Embryonic facial prominence (tissue), 1 donor: ENCODE data around the gene SERGEF.

Source experiments
- DNase-seq: peaks from one replicate; pipeline ENCODE4 v3.0.0-alpha.2; 2016; ENCODE audit errors: extremely low spot score

The SERGEF gene

DNA sequence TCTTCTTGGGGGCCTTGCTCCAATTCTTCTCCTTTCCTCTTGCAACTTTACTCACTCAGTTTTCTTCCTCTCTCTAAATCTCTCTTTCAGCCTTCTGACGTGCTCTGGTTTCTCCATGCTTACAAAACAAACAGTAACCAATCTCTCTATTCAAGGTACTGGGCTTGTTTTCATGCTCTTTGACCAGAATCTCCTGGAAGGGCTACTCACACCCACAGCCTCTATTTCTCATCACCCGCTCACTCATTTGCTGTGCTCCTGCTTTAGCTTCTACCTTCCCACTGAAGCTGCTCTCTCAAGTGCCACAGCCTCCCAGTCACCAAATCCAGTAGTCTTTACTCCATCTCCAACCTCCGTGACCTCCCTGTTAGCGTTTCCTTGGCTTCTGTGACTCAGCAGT, 60.4 kb downstream of the SERGEF start:
- DNase-seq, result no peak

DNA sequence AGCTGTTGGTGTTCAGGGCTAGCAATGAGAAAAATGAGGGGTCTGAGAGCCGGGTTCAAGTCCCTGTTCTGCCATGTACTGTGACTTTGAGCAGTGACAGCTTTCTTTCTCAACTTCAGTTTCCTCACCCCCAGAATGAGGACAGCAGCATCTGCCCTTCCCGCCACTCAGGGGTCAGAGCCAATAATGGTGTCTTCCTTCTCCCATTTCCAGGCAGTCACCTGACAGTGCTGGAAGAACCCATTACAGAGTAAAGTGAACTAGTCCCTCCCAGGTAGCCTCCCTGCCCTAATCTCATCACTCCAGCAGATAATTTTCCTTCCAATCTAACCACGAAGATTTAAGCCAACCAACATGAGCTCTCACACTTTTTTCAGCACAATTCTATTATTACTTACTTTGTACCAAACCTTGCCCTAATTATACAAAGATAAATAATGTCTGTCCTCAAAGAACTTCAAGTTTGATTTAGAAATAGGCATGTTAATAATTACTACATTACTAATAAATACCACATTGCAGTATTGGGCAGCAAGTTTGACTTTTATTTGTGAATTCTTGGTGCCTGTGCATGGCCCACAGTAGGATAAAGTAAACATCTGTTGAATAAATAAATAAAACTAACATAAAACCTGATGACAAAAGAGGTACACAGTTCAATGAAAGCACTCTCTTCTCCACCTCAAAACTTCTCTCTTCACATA, 61.0 kb downstream of the SERGEF start:
- no peak for DNase-seq

DNA sequence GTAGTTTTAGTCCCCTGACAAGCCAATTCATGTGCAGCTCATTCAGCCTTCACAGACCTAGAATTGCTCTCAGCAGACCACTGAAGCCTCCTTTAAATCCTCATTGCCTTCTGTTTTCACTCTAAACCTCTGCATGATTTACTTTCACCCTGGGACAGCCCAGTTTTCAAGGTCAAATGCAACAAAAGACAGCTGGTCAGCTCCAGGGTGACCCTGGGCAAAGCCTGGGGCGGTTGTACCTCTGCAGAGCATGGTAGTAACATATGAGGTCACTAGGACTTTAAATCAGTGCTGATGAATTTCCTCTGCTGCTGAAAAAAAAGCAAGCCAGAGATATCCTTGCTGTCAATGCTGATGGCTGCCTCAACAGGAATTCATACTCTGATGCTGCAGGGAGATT, 62.2 kb downstream of the SERGEF start:
- no peak for DNase-seq

GRCh38 chr11:17948296-17948695, 64.6 kb downstream of the SERGEF start:
- no peak for DNase-seq

GRCh38 chr11:17939542-17939941, 73.3 kb downstream of the SERGEF start:
- no peak for DNase-seq

DNA sequence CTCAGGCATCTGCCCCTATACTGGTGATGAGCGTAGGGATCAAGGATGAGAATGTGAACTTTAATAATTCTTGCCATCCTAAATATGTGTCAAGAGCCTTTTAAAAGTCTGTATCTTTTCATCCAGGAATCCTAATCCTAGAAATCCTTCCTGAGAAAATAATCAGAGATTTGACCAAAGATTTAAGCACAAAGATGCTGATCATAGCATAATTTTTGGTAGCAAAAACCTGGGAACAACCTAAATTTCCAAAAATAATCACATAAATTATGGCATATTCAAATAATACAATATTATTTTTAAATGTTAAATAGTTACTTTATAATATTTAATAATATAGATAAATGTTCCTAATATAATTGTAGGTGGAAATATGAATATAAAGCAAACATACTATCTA, 76.1 kb downstream of the SERGEF start:
- DNase-seq, result no peak

DNA sequence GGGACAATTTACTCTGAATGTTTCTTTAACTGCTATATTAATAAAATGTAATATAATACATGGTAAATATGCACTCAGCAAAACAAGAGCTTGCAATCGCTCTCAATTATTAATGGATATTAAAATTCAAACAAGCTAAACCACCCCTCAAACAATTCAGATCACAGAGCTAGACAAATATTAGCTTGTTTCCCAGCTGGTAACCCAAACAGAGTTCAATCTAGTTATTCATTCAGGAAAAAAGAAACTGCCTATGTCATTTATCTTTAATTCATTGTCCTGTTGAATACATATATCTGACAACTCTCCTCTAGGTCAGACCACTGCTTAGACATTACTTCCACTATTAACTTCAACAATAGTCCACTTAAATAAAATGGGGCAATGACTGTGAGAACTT, 78.7 kb downstream of the SERGEF start:
- DNase-seq, result no peak

GRCh38 chr11:17933708-17934107, 79.1 kb downstream of the SERGEF start:
- DNase-seq, result no peak

- no peak for DNase-seq
Measured at GRCh38 chr11:17932472-17932871, 80.4 kb downstream of the SERGEF start.

DNA sequence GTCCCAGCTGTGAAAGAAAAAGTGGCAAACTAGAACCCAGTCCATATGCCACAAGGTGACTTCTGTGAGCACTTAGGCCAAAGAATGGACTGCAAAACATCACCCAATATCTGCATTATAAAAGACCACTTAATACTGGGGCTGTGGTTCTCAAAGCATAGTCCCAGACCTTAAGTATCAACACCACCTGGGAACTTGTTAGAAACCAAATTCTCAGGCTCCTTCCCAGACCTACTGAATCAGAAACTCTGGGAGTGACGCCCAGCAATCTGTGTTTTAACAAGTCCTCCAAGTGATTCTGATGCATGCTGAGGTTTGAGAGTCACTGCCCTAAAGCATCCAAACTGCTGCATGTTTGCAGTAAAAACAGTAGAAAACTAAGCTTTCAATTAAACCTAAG, 81.3 kb downstream of the SERGEF start:
- DNase-seq, result no peak

DNA sequence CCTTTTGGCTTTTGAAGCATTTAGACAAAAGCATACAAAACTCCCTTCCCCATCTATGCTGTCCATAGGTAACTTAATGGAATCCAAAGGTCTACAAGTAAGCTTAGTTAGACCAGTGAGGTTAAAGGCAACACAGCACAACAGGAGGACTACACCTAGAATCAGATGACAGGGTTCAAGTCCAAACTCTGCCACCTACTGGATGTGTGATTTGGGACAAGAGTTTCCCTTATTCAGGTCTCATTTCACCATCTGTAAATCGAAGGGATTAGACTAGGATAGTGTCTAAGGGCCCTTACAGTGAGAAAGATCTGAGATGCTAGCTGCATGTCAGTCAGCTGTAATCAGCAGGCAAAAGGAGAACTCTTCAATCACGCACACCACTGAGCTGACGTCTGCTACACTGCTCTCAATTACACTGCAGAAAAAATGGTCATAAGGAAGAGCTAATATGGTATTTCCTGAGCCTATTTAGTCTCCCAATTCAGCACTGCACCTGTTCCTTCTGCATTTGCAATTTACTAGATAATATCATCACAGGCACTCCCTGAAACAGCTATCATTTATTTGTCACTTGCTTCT, 82.2 kb downstream of the SERGEF start:
- DNase-seq, result no peak

DNA sequence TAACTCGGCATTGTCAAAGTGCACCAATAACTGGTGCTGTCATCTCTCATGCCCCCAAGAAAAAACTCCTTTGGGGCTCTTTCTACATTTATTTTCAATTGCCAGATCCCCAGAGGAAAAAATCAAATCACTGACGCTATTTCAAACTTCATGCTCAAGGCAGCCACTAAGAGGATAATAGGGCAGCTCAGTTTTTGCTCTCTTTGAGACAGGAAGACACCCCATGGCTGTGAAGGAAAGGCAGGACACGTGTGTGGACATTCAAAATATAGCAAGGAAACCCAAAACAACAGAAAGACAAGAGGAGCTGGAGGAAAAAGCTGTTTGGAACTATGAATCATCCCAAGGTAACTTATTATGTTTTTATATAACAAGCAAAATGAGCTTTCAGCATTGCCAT, 83.7 kb downstream of the SERGEF start:
- no peak for DNase-seq

DNA sequence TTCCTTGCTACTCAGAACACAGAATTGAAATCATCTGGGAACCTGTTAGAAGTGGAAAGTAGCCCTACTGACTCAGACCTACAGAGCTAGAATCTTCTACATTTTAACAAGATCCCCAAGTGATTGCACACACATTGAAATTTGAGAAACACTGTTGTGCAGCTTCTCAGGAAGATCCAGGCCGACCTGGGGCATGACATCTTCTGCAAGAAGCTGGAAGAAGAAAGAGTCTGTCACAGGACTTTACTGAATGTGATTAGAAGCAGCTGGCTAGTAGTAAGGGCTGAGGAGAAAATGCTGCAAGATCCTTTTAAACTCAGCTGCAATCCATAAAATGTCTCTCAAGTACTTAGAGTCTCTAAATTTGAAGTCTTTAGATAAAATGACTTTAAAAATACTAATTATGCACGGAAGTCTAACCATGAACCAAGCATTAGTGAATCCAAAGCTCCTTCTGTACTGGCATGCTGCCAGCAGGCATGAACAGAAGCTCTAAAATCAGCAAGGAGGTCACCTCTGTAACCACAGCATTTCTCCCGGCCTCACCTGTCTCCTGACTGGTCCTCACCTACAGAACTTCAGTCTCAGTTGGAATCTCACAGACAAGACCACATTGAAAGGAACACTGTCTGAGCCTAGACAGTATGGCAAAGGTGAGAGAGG, 85.0 kb downstream of the SERGEF start:
- DNase-seq, result no peak

DNA sequence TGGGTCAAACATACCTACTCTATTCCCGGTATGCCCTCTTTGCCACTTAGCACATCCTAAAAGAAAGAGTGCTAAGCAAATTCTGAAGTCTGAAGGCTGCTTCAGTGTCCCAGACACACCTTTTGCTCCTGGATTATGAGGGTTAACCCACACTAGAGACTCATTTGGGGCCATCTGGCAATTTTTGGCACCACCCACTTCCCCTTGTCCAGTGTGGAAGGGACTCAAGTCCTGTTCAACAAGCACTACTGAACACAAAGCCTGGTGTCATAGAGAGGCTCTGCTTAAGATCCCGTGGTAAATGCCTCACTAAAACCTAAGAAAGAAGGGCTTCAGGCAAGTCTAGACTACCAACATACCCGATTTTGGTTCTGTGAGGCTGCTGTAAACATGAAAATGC, 85.8 kb downstream of the SERGEF start:
- DNase-seq, result no peak

GRCh38 chr11:17924713-17925112, 88.1 kb downstream of the SERGEF start:
- no peak for DNase-seq

GRCh38 chr11:17923217-17923616, 89.6 kb downstream of the SERGEF start:
- DNase-seq, result no peak

DNA sequence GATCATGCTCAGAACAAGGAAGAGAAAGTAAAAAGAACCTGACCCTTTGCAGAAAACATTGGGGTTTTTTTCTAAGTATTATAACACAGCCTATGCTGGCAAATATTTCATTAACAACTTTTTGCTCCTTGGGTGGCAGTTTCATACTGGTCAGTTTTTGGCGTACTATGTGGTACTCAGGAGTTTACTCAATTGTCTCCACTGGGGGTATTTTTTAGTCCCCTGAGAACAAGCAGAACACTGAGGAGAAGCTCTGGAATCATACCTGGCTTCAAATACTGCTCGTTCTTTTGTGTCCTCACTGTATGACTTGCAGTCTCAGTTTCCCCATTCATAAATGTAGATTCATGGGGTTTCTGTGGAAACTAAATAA, 90.4 kb downstream of the SERGEF start:
- DNase-seq, result no peak

- no peak for DNase-seq
Measured at GRCh38 chr11:17921659-17922415, 91.0 kb downstream of the SERGEF start.

GRCh38 chr11:17918049-17918605, 94.7 kb downstream of the SERGEF start:
- DNase-seq, result no peak

- DNase-seq, result no peak
Measured at GRCh38 chr11:17917556-17917955, 95.3 kb downstream of the SERGEF start.

DNA sequence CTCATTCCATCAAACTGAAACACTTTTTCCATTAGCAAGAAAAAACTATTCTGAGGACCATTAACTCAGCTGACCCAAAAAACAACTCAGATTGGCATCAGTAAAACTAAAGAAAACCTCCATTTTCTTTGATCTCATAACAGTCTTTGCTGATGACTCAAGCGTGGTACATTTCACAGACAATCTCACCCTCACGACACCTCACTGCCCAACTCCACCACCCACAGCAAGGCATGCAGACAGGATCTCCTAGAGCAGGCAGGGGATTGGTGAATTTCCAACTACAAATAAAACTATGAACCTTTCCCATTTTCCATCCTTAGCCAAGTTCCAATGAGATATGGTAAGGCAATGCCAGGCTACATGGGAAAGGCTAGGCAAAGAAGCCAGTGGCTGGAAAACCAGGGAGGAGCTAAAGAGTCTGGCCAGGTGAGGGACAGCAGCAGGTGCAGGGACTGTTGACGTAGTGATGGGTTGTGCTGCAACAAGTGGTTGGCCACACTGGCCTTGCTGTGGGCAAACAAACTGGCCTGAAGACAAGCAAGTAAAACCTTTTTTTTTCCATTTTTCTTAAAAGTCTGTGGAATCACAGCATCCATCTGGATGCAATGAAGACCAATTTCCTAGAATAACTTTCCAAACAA, 97.2 kb downstream of the SERGEF start:
- DNase-seq, result no peak

DNA sequence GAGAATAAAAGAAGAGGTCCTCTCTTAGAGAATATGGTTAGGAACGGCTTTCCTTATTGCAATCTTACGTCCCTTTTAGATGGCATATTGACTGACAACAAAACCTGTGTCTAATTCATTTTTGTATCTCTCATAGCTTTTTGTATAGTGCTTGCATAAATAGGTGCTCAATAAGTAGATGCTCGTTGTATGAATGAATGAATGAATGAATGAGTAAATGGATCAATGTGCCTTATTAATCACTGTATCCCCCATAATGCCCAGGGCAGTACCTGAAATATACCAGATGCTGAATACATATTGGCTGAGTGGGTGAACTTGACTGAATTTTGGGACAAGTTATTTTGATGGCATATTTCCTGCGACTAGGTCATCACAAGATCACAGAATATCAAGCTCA, 97.9 kb downstream of the SERGEF start:
- no peak for DNase-seq
